ENCODE data around the gene PDLIM4. TPM values are rescaled to one million over a fixed set of nuclear protein-coding genes. Genes with fewer than 3 reads are reported as not detected.

The PDLIM4 gene
- total and polyA plus RNA-seq, 2 experiments from 2014 or later: 84.4 to 156 TPM

DNA sequence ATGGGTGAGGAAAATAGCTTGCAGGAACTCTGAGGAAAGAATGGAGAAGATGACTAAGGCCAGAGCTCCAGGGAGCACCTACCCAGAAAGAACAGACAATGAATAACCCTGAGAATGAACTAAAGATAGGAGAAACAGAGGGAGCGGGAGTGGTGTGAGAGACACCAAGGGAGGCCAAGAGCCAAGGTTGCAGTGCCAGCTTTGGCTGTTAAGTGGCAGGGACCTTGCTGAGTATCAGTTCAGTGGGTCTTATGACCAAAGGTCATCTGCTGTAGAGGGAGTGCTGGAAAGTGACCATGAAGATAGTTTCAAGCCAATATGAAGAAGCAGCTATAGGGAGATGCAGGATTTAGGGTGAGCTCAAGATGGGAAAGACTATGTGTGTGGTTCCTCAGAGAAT is 46.6 kb upstream of the PDLIM4 start:
- H3K9ac ChIP-seq: no peak overlapping the region
- no peak for DNase-seq
- H3K27ac ChIP-seq: no peak overlapping the region
- peaks cover 50% of the 10 kb centered on the region for H3K36me3 ChIP-seq (ENCODE audit: low read depth)
- no peaks in the 10 kb centered on the region for H3K9me2 ChIP-seq (ENCODE audit: insufficient read depth)
- no peaks in the 10 kb centered on the region for H4K20me1 ChIP-seq (ENCODE audit: insufficient read depth)
- H3K79me2 ChIP-seq (ENCODE audit: insufficient read depth): peaks cover 46% of the 10 kb centered on the region
- no peak overlapping the region for H3K4me2 ChIP-seq (ENCODE audit: unreplicated experiment)
- no peak overlapping the region for H3K4me3 ChIP-seq
- no peaks in the 10 kb centered on the region for H3K27me3 ChIP-seq (replicated peaks; ENCODE audit: insufficient read depth)
- H3K9me3 ChIP-seq (ENCODE audit: low read depth): no peaks in the 10 kb centered on the region
- TF ChIP-seq EZH2phosphoT487 (IDR thresholded peaks at IDR 0.05; ENCODE audit: insufficient read depth, low read depth): no peak
- TF ChIP-seq EZH2 (IDR thresholded peaks at IDR 0.05; ENCODE audit: insufficient read depth, poor library complexity, severe bottlenecking): no peak
- H3F3A ChIP-seq (ENCODE audit: insufficient read depth): peaks cover 25% of the 10 kb centered on the region
- in situ Hi-C loops (cut with MboI): no loop called here
- no peak overlapping the region for H2AFZ ChIP-seq
- 93 to 100% methylated on average over 1 of the region's 1 CpG for WGBS, 2 experiments (ENCODE audit: low coverage in 1 of 2, low lambda C conversion rate in 2 of 2, missing lambda C conversion rate in 2 of 2)
- peaks cover 13% of the 10 kb centered on the region for H3K4me1 ChIP-seq (ENCODE audit: insufficient read depth)

DNA sequence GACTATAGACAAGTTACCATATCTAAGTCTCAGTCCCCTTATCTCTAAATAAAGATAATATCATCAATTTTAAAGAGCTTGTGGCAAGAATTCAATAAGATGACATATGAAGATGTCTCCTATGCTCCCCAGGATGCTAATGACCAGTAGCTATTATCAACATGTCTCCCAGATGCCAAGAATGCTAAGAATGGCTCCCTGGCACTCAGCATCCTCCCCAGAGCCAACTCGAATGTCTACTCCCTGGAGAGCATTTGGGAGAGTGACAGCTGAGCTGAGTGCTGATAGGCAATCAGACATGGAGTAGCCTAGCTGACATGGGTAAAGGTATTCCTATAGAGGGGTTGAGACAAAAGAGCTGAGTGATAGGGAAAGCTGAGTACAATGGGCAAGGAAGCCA is 45.7 kb upstream of the PDLIM4 start:
- H3K27me3 ChIP-seq (replicated peaks; ENCODE audit: insufficient read depth): no peaks in the 10 kb centered on the region
- TF ChIP-seq EZH2 (IDR thresholded peaks at IDR 0.05; ENCODE audit: insufficient read depth, poor library complexity, severe bottlenecking): no peak
- no peak for TF ChIP-seq EZH2phosphoT487 (IDR thresholded peaks at IDR 0.05; ENCODE audit: insufficient read depth, low read depth)
- peaks cover 46% of the 10 kb centered on the region for H3K79me2 ChIP-seq (ENCODE audit: insufficient read depth)
- no peaks in the 10 kb centered on the region for H3K9me3 ChIP-seq (ENCODE audit: low read depth)
- no peak overlapping the region for H3K4me2 ChIP-seq (ENCODE audit: unreplicated experiment)
- peaks cover 33% of the 10 kb centered on the region for H3F3A ChIP-seq (ENCODE audit: insufficient read depth)
- H3K27ac ChIP-seq: no peak overlapping the region
- no peak overlapping the region for H2AFZ ChIP-seq
- H4K20me1 ChIP-seq (ENCODE audit: insufficient read depth): no peaks in the 10 kb centered on the region
- no peaks in the 10 kb centered on the region for H3K9me2 ChIP-seq (ENCODE audit: insufficient read depth)
- no peak for DNase-seq
- peaks cover 52% of the 10 kb centered on the region for H3K36me3 ChIP-seq (ENCODE audit: low read depth)
- peaks cover 13% of the 10 kb centered on the region for H3K4me1 ChIP-seq (ENCODE audit: insufficient read depth)
- no peak overlapping the region for H3K4me3 ChIP-seq
- H3K9ac ChIP-seq: no peak overlapping the region
- WGBS, 2 experiments (ENCODE audit: low coverage in 1 of 2, low lambda C conversion rate in 2 of 2, missing lambda C conversion rate in 2 of 2): 39 to 64% methylated on average over 1 of the region's 1 CpG
- in situ Hi-C loops (cut with MboI): no loop called here

- H3K9me3 ChIP-seq (ENCODE audit: low read depth): no peaks in the 10 kb centered on the region
- H3K27ac ChIP-seq: no peak overlapping the region
- peaks cover 13% of the 10 kb centered on the region for H3K4me1 ChIP-seq (ENCODE audit: insufficient read depth)
- no peak overlapping the region for H3K4me3 ChIP-seq
- no peak overlapping the region for H3K4me2 ChIP-seq (ENCODE audit: unreplicated experiment)
- H3K36me3 ChIP-seq (ENCODE audit: low read depth): peaks cover 41% of the 10 kb centered on the region
- H3F3A ChIP-seq (ENCODE audit: insufficient read depth): peaks cover 32% of the 10 kb centered on the region
- no peaks in the 10 kb centered on the region for H4K20me1 ChIP-seq (ENCODE audit: insufficient read depth)
- H3K79me2 ChIP-seq (ENCODE audit: insufficient read depth): peaks cover 53% of the 10 kb centered on the region
- no peak for DNase-seq
- TF ChIP-seq EZH2 (IDR thresholded peaks at IDR 0.05; ENCODE audit: insufficient read depth, poor library complexity, severe bottlenecking) (no peak), EZH2phosphoT487 (IDR thresholded peaks at IDR 0.05; ENCODE audit: insufficient read depth, low read depth) (no peak)
- H3K9me2 ChIP-seq (ENCODE audit: insufficient read depth): no peaks in the 10 kb centered on the region
- no peaks in the 10 kb centered on the region for H3K27me3 ChIP-seq (replicated peaks; ENCODE audit: insufficient read depth)
- 91 to 98% methylated on average over 7 of the region's 7 CpGs for WGBS, 2 experiments (ENCODE audit: low coverage in 1 of 2, low lambda C conversion rate in 2 of 2, missing lambda C conversion rate in 2 of 2)
- H2AFZ ChIP-seq: no peak overlapping the region
- no peak overlapping the region for H3K9ac ChIP-seq
- in situ Hi-C loops (cut with MboI): no loop called here
Measured at GRCh38 chr5:132213666-132214065, 43.8 kb upstream of the PDLIM4 start.

DNA sequence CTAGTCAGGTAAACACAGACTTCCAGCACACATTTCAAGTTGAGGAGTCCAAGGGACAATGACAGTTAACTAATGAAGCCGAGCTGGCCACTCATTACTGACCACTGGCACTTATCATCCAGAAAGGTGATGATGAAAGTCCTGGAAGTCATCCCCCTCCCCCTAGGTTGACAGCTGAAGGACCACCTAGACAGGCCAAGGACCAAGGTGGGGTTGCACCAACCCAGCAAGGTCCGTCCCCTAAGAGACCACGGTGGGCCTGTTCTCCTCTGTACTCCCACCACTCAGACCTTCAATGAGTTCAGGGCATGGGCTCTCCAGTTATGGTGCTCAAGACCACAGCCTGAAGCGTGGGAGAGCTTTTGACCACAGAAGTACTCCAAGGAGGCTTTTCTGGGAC is 43.0 kb upstream of the PDLIM4 start:
- no peaks in the 10 kb centered on the region for H3K27me3 ChIP-seq (replicated peaks; ENCODE audit: insufficient read depth)
- H3F3A ChIP-seq (ENCODE audit: insufficient read depth): peaks cover 26% of the 10 kb centered on the region
- H3K79me2 ChIP-seq (ENCODE audit: insufficient read depth): peaks cover 61% of the 10 kb centered on the region
- no peaks in the 10 kb centered on the region for H4K20me1 ChIP-seq (ENCODE audit: insufficient read depth)
- H3K4me1 ChIP-seq (ENCODE audit: insufficient read depth): peaks cover 9% of the 10 kb centered on the region
- no peaks in the 10 kb centered on the region for H3K9me2 ChIP-seq (ENCODE audit: insufficient read depth)
- TF ChIP-seq EZH2 (IDR thresholded peaks at IDR 0.05; ENCODE audit: insufficient read depth, poor library complexity, severe bottlenecking): no peak
- TF ChIP-seq EZH2phosphoT487 (IDR thresholded peaks at IDR 0.05; ENCODE audit: insufficient read depth, low read depth): no peak
- H3K27ac ChIP-seq: peak overlapping the region; percentile 91
- no peak overlapping the region for H3K4me2 ChIP-seq (ENCODE audit: unreplicated experiment)
- peak overlapping the region; percentile 73 for H3K9ac ChIP-seq
- in situ Hi-C loops (cut with MboI): no loop called here
- no peaks in the 10 kb centered on the region for H3K9me3 ChIP-seq (ENCODE audit: low read depth)
- no peak overlapping the region for H2AFZ ChIP-seq
- H3K4me3 ChIP-seq: no peak overlapping the region
- DNase-seq: no peak
- H3K36me3 ChIP-seq (ENCODE audit: low read depth): peaks cover 40% of the 10 kb centered on the region
- WGBS, 2 experiments (ENCODE audit: low coverage in 1 of 2, low lambda C conversion rate in 2 of 2, missing lambda C conversion rate in 2 of 2): 92 to 97% methylated on average over 4 of the region's 4 CpGs

DNA sequence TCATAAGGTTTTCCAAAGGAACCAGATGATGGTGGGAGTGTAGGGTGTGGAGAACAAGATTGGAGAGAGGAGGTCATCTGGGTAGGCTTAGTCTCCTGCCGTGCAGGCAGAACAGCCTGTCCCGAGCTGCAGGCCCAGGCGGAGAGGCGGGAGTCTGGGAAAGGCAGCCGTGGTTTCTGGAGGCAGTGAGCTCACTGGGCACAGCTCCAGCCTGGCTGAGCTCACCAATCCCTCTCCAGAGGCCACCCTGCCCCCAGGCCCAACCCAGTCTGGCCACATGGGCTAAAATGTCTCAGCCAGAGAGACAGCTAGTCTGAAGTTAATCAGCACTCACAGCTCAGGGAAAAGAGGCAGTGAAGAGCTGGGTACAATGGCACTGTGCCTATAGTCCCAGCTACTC is 42.2 kb upstream of the PDLIM4 start:
- Histone ChIP-seq H3K9me3 (ENCODE audit: low read depth) (no peaks in the 10 kb centered on the region), H3K4me3 (0 out of 2 replicates have a peak overlapping the region, but pooled peaks have one; percentile 1), H3K4me1 (ENCODE audit: insufficient read depth) (peaks cover 16% of the 10 kb centered on the region), H3K9me2 (ENCODE audit: insufficient read depth) (no peaks in the 10 kb centered on the region), H4K20me1 (ENCODE audit: insufficient read depth) (no peaks in the 10 kb centered on the region), H3K9ac (peak overlapping the region; percentile 73), H3K4me2 (ENCODE audit: unreplicated experiment) (peak overlapping the region; percentile 52), H3F3A (ENCODE audit: insufficient read depth) (peaks cover 26% of the 10 kb centered on the region), H3K36me3 (ENCODE audit: low read depth) (peaks cover 40% of the 10 kb centered on the region), H2AFZ (no peak overlapping the region), H3K79me2 (ENCODE audit: insufficient read depth) (peaks cover 70% of the 10 kb centered on the region), H3K27ac (peak overlapping the region; percentile 91), H3K27me3 (replicated peaks; ENCODE audit: insufficient read depth) (no peaks in the 10 kb centered on the region)
- no peak for TF ChIP-seq EZH2phosphoT487 (IDR thresholded peaks at IDR 0.05; ENCODE audit: insufficient read depth, low read depth)
- no peak for TF ChIP-seq EZH2 (IDR thresholded peaks at IDR 0.05; ENCODE audit: insufficient read depth, poor library complexity, severe bottlenecking)
- in situ Hi-C loops (cut with MboI): no loop called here
- 1 to 2% methylated on average over 5 of the region's 5 CpGs for WGBS, 2 experiments (ENCODE audit: low coverage in 1 of 2, low lambda C conversion rate in 2 of 2, missing lambda C conversion rate in 2 of 2)
- DNase-seq: peak; percentile 99

All from GM23248 (cell line).